Esophagus squamous epithelium (tissue), 5 donors: Measurements from ENCODE around the gene SLFN12. TPM values are rescaled to one million over a fixed set of nuclear protein-coding genes. Genes with fewer than 3 reads are reported as not detected.
"Not testable (repeated sequence)": the region's sequence is repeated elsewhere in the genome, so short reads cannot be mapped to it uniquely, and the experiment has no call there.

ENCODE experiments used
- DNase-seq: peaks from one replicate; lab custom pipeline; 2025; lab: John Stamatoyannopoulos, UW
- H3K27ac ChIP-seq, 4 donors: fragments of 200-600 bp; sonication (generic); one replicate each; pipeline ENCODE4 v1.5.1; 2016 to 2019; ENCODE audit warnings: mild to moderate bottlenecking in 1 of 4
- H3K27me3 ChIP-seq, 4 donors: fragments of 200-600 bp; sonication (generic); 1 replicate in 3 of 4; 2 replicates in 1 of 4; pipeline versions ENCODE4 v1.5.1 to v1.6.0; 2017 to 2021; ENCODE audit warnings: antibody characterized with exemption in 1 of 4
- H3K36me3 ChIP-seq, 3 donors: fragments of 200-600 bp; sonication (generic); one replicate each; pipeline ENCODE4 v1.5.1; 2016 to 2019
- H3K4me1 ChIP-seq, 3 donors: fragments of 200-600 bp; sonication (generic); one replicate each; pipeline ENCODE4 v1.5.1; 2017 to 2019
- H3K4me3 ChIP-seq, 4 donors: fragments of 200-600 bp; sonication (generic); 1 replicate in 3 of 4; 2 replicates in 1 of 4; pipeline ENCODE4 v1.5.1; 2016 to 2019; ENCODE audit warnings: mild to moderate bottlenecking in 2 of 4, moderate library complexity in 1 of 4
- H3K9me3 ChIP-seq, 3 donors: fragments of 200-600 bp; sonication (generic); one replicate each; pipeline ENCODE4 v1.5.1; 2016 to 2019
- CTCF ChIP-seq, 6 experiments: fragments of 450-650 bp in 4 of 6; fragments of 200-600 bp in 2 of 6; sonication (generic) in 2 of 6; IDR thresholded peaks; one replicate each; pipeline ENCODE4 v1.5.1; 2016 to 2019; ENCODE audit warnings: antibody characterized with exemption in 6 of 6, mild to moderate bottlenecking in 4 of 6, moderate library complexity in 4 of 6
- POLR2A ChIP-seq, 4 donors: fragments of 450-650 bp; IDR thresholded peaks; one replicate each; pipeline ENCODE4 v1.6.1; 2017; ENCODE audit warnings: antibody characterized with exemption in 4 of 4, mild to moderate bottlenecking in 4 of 4, moderate library complexity in 3 of 4
- WGBS, 2 donors: methylation state at CpG; one replicate each; pipeline ENCODE4 v1.1.5; 2018; 5-methylcytosine and 5-hydroxymethylcytosine counted together
- intact Hi-C: fragments of 100-400 bp; cut with DNase I; formaldehyde crosslinking; loops from one replicate; pipeline ENCODE4 v1.15.0; 2022
- total RNA-seq, 4 donors: library from RNA; depleted of rRNA; stranded (reverse); fragments of >200 nt; gene quantifications; one replicate each; pipeline ENCODE4 v1.1.0, GENCODE V29; 2016
- donor health status: DM: yes; HTN: yes; CAD: no.

Gene SLFN12
- total RNA-seq, 4 donors from 2014 or later, result 1.3 to 5.0 (median 3.7) TPM

DNA sequence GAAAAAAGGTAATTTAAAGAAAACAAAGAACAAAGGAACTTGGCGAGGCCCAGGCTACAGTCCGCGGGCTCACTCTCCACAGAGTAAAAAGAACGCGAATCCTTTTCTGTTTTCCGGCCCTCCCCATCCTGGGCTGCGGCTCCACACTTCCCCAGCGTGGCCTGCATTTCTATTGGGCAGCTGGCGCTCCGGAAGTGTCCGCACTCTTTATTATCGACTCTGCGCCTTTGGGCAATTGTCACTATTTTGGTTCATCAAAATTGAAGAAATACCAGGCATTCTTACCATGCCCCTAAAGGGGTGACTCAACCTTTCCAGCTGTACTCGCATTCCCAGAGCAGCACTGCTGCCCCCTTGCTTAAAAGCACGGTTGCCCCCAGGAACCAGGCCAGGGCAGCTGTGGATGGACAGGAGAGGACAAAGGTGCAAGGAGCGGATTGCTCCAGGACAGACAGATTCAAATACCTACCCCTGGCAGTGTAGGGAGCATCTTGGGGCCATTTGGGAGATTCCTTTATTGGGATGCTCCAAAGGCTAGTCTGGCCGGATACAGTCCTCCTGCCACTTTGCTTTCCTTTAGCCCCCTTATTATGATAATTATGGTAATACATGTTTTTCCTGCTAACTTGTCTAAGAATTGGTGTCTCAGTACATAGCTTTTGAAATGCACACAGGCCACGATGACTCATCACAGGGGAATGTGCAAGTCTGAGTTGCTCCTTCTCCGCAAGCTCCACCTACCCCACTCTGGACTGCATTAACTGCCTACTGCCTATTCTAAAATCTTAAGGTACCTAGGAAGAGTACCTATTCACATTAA lies 985 bp upstream of the SLFN12 start:
- no peak for DNase-seq
- Histone ChIP-seq H3K27ac (peak overlapping the region; percentile 83 to 93 (median 90)), H3K4me3 (peak overlapping the region; percentile 49 to 69 (median 62)), H3K4me1 (peaks cover 4 to 39% (median 17%) of the 10 kb centered on the region in 3 donors), H3K9me3 (no peaks in the 10 kb centered on the region), H3K27me3 (no peaks in the 10 kb centered on the region), H3K36me3 (no peaks in the 10 kb centered on the region)
- intact Hi-C loops, result no loop called here
- WGBS, 2 donors, result 9 to 17% methylated on average over 19 of the region's 19 CpGs
- TF ChIP-seq CTCF (IDR thresholded peaks at IDR 0.05), result peak in 2 of 6 experiments; percentile 11 to 23
- TF ChIP-seq POLR2A (IDR thresholded peaks at IDR 0.05), result no peak

- Histone ChIP-seq H3K36me3 (no peaks in the 10 kb centered on the region), H3K4me3 (no peak overlapping the region), H3K27ac (no peak overlapping the region), H3K9me3 (no peaks in the 10 kb centered on the region), H3K27me3 (no peaks in the 10 kb centered on the region), H3K4me1 (peaks cover 4 to 37% (median 17%) of the 10 kb centered on the region in 3 donors)
- intact Hi-C loops, result no loop called here
- no peak for DNase-seq
- TF ChIP-seq CTCF (IDR thresholded peaks at IDR 0.05), result no peak
- no peak for TF ChIP-seq POLR2A (IDR thresholded peaks at IDR 0.05)
- 100% methylated on average over 2 of the region's 2 CpGs for WGBS, 2 donors
These were observed 2.6 kb downstream of the SLFN12 start for GRCh38 chr17:35429702-35430101.

DNA sequence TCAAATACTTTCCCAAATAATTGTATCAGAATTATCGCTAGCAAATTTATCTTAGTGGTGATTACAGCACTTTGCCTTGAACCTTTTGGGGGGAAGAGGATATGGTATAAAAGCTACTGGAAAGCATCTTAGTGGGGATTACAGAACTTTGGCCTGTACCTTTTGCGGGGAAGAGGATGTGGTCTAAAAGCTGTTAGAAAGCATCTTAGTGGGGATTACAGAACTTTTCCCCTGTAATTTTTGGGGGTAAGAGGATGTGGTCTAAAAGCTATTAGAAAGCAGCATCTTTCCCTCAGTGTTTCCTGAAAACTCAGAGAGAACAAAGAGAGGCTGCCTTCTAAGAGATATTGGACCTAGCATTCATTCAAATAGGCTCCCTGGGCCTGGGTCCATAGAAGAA lies 4.1 kb downstream of the SLFN12 start:
- Histone ChIP-seq H3K4me1 (peaks cover 1 to 23% (median 9%) of the 10 kb centered on the region in 3 donors), H3K4me3 (no peak overlapping the region), H3K27ac (no peak overlapping the region), H3K36me3 (no peaks in the 10 kb centered on the region), H3K27me3 (no peaks in the 10 kb centered on the region), H3K9me3 (no peaks in the 10 kb centered on the region)
- WGBS, 2 donors, result 78 to 86% methylated on average over 2 of the region's 2 CpGs
- no peak for TF ChIP-seq POLR2A (IDR thresholded peaks at IDR 0.05)
- TF ChIP-seq CTCF (IDR thresholded peaks at IDR 0.05), result no peak
- intact Hi-C loops, result no loop called here
- DNase-seq, result no peak

- Histone ChIP-seq H3K27me3 (no peaks in the 10 kb centered on the region), H3K36me3 (peaks cover 0 to 28% (median 0%) of the 10 kb centered on the region in 3 donors), H3K27ac (no peak overlapping the region), H3K4me3 (no peak overlapping the region), H3K4me1 (no peaks in the 10 kb centered on the region), H3K9me3 (no peaks in the 10 kb centered on the region)
- 77 to 79% methylated on average over 4 of the region's 4 CpGs for WGBS, 2 donors
- intact Hi-C loops, result no loop called here
- TF ChIP-seq CTCF (IDR thresholded peaks at IDR 0.05), result no peak
- no peak for TF ChIP-seq POLR2A (IDR thresholded peaks at IDR 0.05)
- DNase-seq, result no peak
These were observed 8.5 kb downstream of the SLFN12 start for GRCh38 chr17:35423761-35424160.

DNA sequence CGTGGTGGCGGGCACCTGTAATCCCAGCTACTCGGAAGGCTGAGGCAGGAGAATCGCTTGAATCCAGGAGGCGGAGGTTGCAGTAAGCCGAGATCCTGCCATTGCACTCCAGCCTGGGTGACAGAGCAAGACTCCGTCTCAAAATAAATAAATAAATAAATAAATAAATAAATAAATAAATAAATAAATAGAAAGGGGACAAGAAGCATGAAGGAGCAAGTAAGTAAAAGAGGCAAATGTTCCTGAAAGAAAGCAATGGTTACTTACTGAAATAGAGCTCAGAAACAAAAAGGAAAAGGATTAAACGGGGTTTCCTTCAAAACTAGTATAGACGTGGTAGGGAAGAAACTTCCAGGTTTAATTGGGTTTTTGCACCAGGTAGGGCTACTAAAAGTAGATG lies 11.2 kb downstream of the SLFN12 start:
- intact Hi-C loops, DNase-seq, H3K9me3 ChIP-seq, H3K4me1 ChIP-seq, H3K4me3 ChIP-seq, H3K27ac ChIP-seq, H3K27me3 ChIP-seq: not testable (repeated sequence)
- WGBS, 2 donors, result 96% methylated on average over 9 of the region's 9 CpGs
- H3K36me3 ChIP-seq, result peaks cover 0 to 36% (median 0%) of the 10 kb centered on the region in 3 donors
